ENCODE results near the gene LDLRAD4.
"Not testable (repeated sequence)": the region's sequence is repeated elsewhere in the genome, so short reads cannot be mapped to it uniquely, and the experiment has no call there.

LDLRAD4 gene

GRCh38 chr18:13471971-13472628 is 253.5 kb downstream of the LDLRAD4 start:
- TF ChIP-seq, protein P1, sequence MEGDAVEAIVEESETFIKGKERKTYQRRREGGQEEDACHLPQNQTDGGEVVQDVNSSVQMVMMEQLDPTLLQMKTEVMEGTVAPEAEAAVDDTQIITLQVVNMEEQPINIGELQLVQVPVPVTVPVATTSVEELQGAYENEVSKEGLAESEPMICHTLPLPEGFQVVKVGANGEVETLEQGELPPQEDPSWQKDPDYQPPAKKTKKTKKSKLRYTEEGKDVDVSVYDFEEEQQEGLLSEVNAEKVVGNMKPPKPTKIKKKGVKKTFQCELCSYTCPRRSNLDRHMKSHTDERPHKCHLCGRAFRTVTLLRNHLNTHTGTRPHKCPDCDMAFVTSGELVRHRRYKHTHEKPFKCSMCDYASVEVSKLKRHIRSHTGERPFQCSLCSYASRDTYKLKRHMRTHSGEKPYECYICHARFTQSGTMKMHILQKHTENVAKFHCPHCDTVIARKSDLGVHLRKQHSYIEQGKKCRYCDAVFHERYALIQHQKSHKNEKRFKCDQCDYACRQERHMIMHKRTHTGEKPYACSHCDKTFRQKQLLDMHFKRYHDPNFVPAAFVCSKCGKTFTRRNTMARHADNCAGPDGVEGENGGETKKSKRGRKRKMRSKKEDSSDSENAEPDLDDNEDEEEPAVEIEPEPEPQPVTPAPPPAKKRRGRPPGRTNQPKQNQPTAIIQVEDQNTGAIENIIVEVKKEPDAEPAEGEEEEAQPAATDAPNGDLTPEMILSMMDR (conservative IDR thresholded peaks at IDR 0.05) = no peak
- no peak for TF ChIP-seq ZFX (IDR thresholded peaks at IDR 0.05)
- no peak overlapping the region for H3K27ac ChIP-seq

DNA sequence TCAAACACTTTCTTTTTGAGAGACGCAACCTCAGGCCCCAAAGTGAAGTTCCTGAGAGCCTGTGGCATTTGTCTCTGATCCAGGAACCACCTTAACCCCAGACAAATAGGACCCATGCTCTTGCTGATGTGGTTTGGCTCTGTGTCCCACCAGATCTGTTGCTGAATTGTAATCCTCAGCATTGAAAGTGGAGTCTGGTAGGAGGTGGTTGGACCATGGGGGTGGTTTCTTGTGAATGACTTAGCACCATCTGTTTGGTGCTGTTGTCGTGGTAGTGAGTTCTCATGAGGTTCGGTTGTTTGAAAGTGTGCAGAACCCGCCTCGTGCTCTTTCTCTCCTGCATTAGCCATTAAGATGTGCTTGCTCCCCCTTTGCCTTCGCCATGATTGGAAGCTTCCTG is 255.2 kb downstream of the LDLRAD4 start:
- H3K27ac ChIP-seq = no peak overlapping the region
- no peak for TF ChIP-seq ZFX (IDR thresholded peaks at IDR 0.05)
- TF ChIP-seq, protein P1 (conservative IDR thresholded peaks at IDR 0.05) = no peak

DNA sequence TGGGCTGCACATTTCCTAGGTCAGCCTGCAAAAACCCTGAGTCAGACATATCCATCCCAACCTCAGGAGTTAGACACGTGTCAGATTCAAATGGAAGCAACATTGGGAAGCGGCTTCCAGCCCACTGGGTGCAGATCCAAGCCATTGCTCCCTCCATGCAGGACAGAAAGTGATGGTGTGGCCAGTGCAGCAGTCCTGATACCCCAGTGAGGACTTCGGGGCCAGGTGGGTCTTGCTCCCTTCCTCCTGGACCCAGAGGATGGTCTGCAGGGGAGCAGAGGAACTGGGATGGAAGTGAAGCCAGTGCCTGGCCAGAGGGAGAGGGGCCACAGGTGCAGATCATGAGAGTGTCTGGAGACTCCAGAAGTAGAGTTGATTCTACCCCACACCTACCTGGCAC is 255.8 kb downstream of the LDLRAD4 start:
- TF ChIP-seq, protein P1 (conservative IDR thresholded peaks at IDR 0.05) = no peak
- no peak for TF ChIP-seq ZFX (IDR thresholded peaks at IDR 0.05)
- no peak overlapping the region for H3K27ac ChIP-seq

GRCh38 chr18:13474907-13475545 is 256.5 kb downstream of the LDLRAD4 start:
- TF ChIP-seq, protein P1 (conservative IDR thresholded peaks at IDR 0.05) = no peak
- TF ChIP-seq ZFX (IDR thresholded peaks at IDR 0.05) = no peak
- no peak overlapping the region for H3K27ac ChIP-seq

- H3K27ac ChIP-seq = not testable (repeated sequence)
Measured at GRCh38 chr18:13476312-13476711, 257.8 kb downstream of the LDLRAD4 start.

DNA sequence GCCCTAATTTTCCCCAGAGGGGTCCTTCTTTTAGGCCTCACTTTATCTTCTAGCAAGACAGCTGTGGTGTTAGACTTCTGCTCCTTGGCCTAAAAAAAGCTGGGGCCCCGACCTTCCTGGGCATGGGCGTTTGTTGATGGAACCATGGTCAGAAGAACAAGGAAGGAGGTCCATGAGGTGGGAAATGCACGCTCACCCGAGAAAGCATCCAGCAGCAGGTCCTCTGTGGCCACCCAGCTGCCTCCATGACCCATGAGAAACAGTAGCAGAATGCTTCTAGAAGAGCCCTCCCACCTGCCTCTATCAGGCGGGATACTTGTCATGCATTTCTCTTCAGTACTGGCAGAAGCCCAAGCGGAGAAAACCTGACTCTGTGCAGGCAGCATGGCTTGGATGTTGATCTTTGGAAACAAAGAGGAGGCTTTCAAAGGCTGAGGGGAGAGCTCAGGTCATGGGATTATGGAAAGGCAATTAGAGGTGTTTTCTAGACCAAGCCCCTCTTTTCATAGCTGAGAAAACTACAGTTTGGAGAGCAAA is 258.7 kb downstream of the LDLRAD4 start:
- TF ChIP-seq ZFX (IDR thresholded peaks at IDR 0.05) = no peak
- TF ChIP-seq, protein P1 (conservative IDR thresholded peaks at IDR 0.05) = no peak
- H3K27ac ChIP-seq = no peak overlapping the region

DNA sequence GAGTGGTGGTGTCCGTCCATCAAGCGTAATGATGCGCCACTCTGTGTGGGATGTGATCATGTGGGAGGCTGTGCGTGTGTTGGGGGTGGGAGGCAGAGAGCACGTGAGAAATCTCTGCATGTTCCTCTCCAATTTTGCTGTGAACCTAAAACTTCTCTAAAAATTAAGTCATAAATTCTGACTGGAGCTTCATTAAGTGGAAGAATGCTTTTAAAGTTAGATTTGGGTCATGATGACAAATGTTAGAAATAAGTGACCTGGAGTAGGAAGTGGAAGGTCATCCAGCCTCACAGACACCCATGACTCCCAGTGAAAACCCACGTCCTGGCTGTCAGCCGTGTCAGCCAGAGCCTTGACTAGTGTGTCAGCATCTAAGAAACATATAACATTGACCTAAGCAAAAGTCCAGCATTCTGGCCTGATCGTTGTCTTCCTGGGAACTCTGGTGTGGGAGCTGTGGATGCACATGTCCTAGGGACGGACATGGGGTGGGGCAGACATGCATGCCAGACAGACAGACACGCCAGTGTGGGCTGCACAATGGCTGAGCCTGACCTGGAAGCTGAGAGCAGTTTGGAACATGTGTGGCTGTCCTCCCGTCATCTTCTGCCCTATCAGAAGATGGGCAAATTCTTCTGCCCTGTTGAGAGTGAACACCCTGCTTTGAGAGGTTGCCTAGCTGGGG is 262.2 kb downstream of the LDLRAD4 start:
- H3K27ac ChIP-seq = no peak overlapping the region
- TF ChIP-seq, protein P1 (conservative IDR thresholded peaks at IDR 0.05) = no peak
- TF ChIP-seq ZFX (IDR thresholded peaks at IDR 0.05) = no peak
